ENCODE results near the gene TRIM47. TPM values are rescaled to one million over a fixed set of nuclear protein-coding genes. Genes with fewer than 3 reads are reported as not detected.
A peak's percentile ranks its signal among the peaks of the same experiment; 100 is the strongest.

TRIM47 gene
- total and polyA plus RNA-seq, 2 of the 13 experiments (the other 11 are each of a cell fraction or from before 2014, with no cell fraction given), result 33.5 to 82.0 TPM

GRCh38 chr17:75877752-75878173 is 618 bp downstream of the TRIM47 start (continued):
- TF ChIP-seq SNAPC4 (CRISPR knock-in tag; IDR thresholded peaks at IDR 0.05) (no peak), NR1H2 (CRISPR knock-in tag; IDR thresholded peaks at IDR 0.05; ENCODE audit: borderline replicate concordance, low read depth) (no peak; the same call in 1 of the 2 replicates), ZNF274 (CRISPR knock-in tag; IDR thresholded peaks at IDR 0.05) (no peak; the same call in 1 of the 2 replicates), ELF3 (CRISPR knock-in tag; IDR thresholded peaks at IDR 0.05) (0 out of 2 replicates have a peak, but pooled peaks have one; percentile 2), ZSCAN12 (CRISPR knock-in tag; IDR thresholded peaks at IDR 0.05) (no peak; the same call in 1 of the 2 replicates), GPN1 (CRISPR knock-in tag; IDR thresholded peaks at IDR 0.05; ENCODE audit: borderline replicate concordance) (peak; percentile 77; the same call in 1 of the 2 replicates), HNRNPH1 (optimal IDR thresholded peaks at IDR 0.05; ENCODE audit: low read depth, low read length) (no peak), ZNF737 (CRISPR knock-in tag; IDR thresholded peaks at IDR 0.05; ENCODE audit: borderline replicate concordance) (no peak), ZNF251 (CRISPR knock-in tag; IDR thresholded peaks at IDR 0.05) (no peak), POLR2G (IDR thresholded peaks at IDR 0.05; ENCODE audit: low read depth, low read length) (no peak; the same call in 1 of the 2 replicates), SSRP1 (CRISPR knock-in tag; IDR thresholded peaks at IDR 0.05) (no peak), YEATS4 (CRISPR knock-in tag; IDR thresholded peaks at IDR 0.05; ENCODE audit: borderline replicate concordance) (peak; percentile 84), ZNF12 (CRISPR knock-in tag; IDR thresholded peaks at IDR 0.05) (no peak; the same call in 1 of the 2 replicates), ADNP (CRISPR knock-in tag; IDR thresholded peaks at IDR 0.05) (peak; percentile 72; the same call in 1 of the 2 replicates), ZNF205 (CRISPR knock-in tag; IDR thresholded peaks at IDR 0.05) (no peak), HIVEP1 (CRISPR knock-in tag; IDR thresholded peaks at IDR 0.05) (no peak; the same call in 1 of the 2 replicates)
- TF ChIP-seq, protein P1, sequence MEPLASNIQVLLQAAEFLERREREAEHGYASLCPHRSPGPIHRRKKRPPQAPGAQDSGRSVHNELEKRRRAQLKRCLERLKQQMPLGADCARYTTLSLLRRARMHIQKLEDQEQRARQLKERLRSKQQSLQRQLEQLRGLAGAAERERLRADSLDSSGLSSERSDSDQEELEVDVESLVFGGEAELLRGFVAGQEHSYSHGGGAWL (CRISPR knock-in tag; IDR thresholded peaks at IDR 0.05), result peak; percentile 63; the same call in 1 of the 2 replicates
- TF ChIP-seq, protein P2, sequence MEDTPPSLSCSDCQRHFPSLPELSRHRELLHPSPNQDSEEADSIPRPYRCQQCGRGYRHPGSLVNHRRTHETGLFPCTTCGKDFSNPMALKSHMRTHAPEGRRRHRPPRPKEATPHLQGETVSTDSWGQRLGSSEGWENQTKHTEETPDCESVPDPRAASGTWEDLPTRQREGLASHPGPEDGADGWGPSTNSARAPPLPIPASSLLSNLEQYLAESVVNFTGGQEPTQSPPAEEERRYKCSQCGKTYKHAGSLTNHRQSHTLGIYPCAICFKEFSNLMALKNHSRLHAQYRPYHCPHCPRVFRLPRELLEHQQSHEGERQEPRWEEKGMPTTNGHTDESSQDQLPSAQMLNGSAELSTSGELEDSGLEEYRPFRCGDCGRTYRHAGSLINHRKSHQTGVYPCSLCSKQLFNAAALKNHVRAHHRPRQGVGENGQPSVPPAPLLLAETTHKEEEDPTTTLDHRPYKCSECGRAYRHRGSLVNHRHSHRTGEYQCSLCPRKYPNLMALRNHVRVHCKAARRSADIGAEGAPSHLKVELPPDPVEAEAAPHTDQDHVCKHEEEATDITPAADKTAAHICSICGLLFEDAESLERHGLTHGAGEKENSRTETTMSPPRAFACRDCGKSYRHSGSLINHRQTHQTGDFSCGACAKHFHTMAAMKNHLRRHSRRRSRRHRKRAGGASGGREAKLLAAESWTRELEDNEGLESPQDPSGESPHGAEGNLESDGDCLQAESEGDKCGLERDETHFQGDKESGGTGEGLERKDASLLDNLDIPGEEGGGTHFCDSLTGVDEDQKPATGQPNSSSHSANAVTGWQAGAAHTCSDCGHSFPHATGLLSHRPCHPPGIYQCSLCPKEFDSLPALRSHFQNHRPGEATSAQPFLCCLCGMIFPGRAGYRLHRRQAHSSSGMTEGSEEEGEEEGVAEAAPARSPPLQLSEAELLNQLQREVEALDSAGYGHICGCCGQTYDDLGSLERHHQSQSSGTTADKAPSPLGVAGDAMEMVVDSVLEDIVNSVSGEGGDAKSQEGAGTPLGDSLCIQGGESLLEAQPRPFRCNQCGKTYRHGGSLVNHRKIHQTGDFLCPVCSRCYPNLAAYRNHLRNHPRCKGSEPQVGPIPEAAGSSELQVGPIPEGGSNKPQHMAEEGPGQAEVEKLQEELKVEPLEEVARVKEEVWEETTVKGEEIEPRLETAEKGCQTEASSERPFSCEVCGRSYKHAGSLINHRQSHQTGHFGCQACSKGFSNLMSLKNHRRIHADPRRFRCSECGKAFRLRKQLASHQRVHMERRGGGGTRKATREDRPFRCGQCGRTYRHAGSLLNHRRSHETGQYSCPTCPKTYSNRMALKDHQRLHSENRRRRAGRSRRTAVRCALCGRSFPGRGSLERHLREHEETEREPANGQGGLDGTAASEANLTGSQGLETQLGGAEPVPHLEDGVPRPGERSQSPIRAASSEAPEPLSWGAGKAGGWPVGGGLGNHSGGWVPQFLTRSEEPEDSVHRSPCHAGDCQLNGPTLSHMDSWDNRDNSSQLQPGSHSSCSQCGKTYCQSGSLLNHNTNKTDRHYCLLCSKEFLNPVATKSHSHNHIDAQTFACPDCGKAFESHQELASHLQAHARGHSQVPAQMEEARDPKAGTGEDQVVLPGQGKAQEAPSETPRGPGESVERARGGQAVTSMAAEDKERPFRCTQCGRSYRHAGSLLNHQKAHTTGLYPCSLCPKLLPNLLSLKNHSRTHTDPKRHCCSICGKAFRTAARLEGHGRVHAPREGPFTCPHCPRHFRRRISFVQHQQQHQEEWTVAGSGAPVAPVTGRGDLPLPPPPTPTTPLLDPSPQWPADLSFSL (CRISPR knock-in tag; IDR thresholded peaks at IDR 0.05), result no peak

All from HepG2 (cell line).